HL-60 (cell line): ENCODE results near the gene MET.

Experiments used
- GABPA ChIP-seq: IDR thresholded peaks from 2 replicates; pipeline ENCODE4 v1.6.1; 2012; ENCODE audit warnings: low read depth
- POLR2AphosphoS5 ChIP-seq: IDR thresholded peaks from 2 replicates; pipeline ENCODE4 v1.6.1; 2012; ENCODE audit warnings: low read depth
- SPI1 ChIP-seq: IDR thresholded peaks from 2 replicates; pipeline ENCODE4 v1.6.1; 2012; ENCODE audit warnings: low read depth, mild to moderate bottlenecking, borderline replicate concordance
- TF ChIP-seq, protein P1 (sequence below): IDR thresholded peaks from one replicate; pipeline ENCODE4 v1.5.1; 2011; ENCODE audit warnings: low read length, control low read depth, inconsistent platforms; ENCODE audit not compliant: insufficient read depth
- TF ChIP-seq, protein P2 (sequence below): IDR thresholded peaks from 2 replicates; pipeline ENCODE4 v1.6.1; 2012; ENCODE audit warnings: low read depth; ENCODE audit not compliant: insufficient replicate concordance

- TF ChIP-seq, protein P1, sequence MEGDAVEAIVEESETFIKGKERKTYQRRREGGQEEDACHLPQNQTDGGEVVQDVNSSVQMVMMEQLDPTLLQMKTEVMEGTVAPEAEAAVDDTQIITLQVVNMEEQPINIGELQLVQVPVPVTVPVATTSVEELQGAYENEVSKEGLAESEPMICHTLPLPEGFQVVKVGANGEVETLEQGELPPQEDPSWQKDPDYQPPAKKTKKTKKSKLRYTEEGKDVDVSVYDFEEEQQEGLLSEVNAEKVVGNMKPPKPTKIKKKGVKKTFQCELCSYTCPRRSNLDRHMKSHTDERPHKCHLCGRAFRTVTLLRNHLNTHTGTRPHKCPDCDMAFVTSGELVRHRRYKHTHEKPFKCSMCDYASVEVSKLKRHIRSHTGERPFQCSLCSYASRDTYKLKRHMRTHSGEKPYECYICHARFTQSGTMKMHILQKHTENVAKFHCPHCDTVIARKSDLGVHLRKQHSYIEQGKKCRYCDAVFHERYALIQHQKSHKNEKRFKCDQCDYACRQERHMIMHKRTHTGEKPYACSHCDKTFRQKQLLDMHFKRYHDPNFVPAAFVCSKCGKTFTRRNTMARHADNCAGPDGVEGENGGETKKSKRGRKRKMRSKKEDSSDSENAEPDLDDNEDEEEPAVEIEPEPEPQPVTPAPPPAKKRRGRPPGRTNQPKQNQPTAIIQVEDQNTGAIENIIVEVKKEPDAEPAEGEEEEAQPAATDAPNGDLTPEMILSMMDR, result no peak
- no peak for TF ChIP-seq GABPA
- TF ChIP-seq, protein P2, sequence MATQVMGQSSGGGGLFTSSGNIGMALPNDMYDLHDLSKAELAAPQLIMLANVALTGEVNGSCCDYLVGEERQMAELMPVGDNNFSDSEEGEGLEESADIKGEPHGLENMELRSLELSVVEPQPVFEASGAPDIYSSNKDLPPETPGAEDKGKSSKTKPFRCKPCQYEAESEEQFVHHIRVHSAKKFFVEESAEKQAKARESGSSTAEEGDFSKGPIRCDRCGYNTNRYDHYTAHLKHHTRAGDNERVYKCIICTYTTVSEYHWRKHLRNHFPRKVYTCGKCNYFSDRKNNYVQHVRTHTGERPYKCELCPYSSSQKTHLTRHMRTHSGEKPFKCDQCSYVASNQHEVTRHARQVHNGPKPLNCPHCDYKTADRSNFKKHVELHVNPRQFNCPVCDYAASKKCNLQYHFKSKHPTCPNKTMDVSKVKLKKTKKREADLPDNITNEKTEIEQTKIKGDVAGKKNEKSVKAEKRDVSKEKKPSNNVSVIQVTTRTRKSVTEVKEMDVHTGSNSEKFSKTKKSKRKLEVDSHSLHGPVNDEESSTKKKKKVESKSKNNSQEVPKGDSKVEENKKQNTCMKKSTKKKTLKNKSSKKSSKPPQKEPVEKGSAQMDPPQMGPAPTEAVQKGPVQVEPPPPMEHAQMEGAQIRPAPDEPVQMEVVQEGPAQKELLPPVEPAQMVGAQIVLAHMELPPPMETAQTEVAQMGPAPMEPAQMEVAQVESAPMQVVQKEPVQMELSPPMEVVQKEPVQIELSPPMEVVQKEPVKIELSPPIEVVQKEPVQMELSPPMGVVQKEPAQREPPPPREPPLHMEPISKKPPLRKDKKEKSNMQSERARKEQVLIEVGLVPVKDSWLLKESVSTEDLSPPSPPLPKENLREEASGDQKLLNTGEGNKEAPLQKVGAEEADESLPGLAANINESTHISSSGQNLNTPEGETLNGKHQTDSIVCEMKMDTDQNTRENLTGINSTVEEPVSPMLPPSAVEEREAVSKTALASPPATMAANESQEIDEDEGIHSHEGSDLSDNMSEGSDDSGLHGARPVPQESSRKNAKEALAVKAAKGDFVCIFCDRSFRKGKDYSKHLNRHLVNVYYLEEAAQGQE, result no peak
- no peak for TF ChIP-seq SPI1
- no peak for TF ChIP-seq POLR2AphosphoS5
These were observed 125.6 kb downstream of the MET start for GRCh38 chr7:116797612-116798011.
